NCI-H2081 (cell line): Measurements from ENCODE around the gene C20orf96.
A peak's percentile ranks its signal among the peaks of the same experiment; 100 is the strongest.
"Not testable (repeated sequence)": the region's sequence is repeated elsewhere in the genome, so short reads cannot be mapped to it uniquely, and the experiment has no call there.

ENCODE experiments used
- DNase-seq, 2 experiments: peaks; one replicate each; lab custom pipeline; 2025; lab: John Stamatoyannopoulos, UW

Gene C20orf96

GRCh38 chr20:290084-290831, at the start of gene C20orf96:
Gene C20orf96, minus strand, starts transcription at chr20:290750. Its CDS starts 140 bp downstream, at chr20:290610.
- DNase-seq = peak; percentile 68 to 80

- DNase-seq = not testable (repeated sequence)
Measured at GRCh38 chr20:336040-336439, 45.5 kb upstream of the C20orf96 start.

- no peak for DNase-seq
Measured at GRCh38 chr20:334578-334977, 44.0 kb upstream of the C20orf96 start.

GRCh38 chr20:330233-331149, 39.9 kb upstream of the C20orf96 start:
- DNase-seq = peak; percentile 28 to 56

GRCh38 chr20:329851-330232, 39.3 kb upstream of the C20orf96 start:
- no peak for DNase-seq

- no peak for DNase-seq
Measured at GRCh38 chr20:328975-329695, 38.6 kb upstream of the C20orf96 start.

- DNase-seq = no peak
Measured at GRCh38 chr20:328027-328974, 37.8 kb upstream of the C20orf96 start.

GRCh38 chr20:327186-328026, 36.9 kb upstream of the C20orf96 start:
- peak; percentile 88 to 93 for DNase-seq

- DNase-seq = peak in 1 of 2 experiments; percentile 23
Measured at GRCh38 chr20:326645-327185, 36.2 kb upstream of the C20orf96 start.

GRCh38 chr20:325889-326644, 35.5 kb upstream of the C20orf96 start:
- DNase-seq = peak; percentile 48 to 50

GRCh38 chr20:325045-325888, 34.7 kb upstream of the C20orf96 start, which contains the start of gene SOX12:
Gene SOX12, plus strand, starts transcription at chr20:325552. Its CDS starts 373 bp downstream, at chr20:325925.
- DNase-seq = peak; percentile 91 to 93

GRCh38 chr20:324177-325044, 33.9 kb upstream of the C20orf96 start:
- DNase-seq = peak; percentile 89 to 90

GRCh38 chr20:316316-317068, 25.9 kb upstream of the C20orf96 start:
- DNase-seq = no peak

- no peak for DNase-seq
Measured at GRCh38 chr20:313948-314347, 23.4 kb upstream of the C20orf96 start.

- no peak for DNase-seq
Measured at GRCh38 chr20:313402-313801, 22.9 kb upstream of the C20orf96 start.

- DNase-seq = no peak
Measured at GRCh38 chr20:312866-313265, 22.3 kb upstream of the C20orf96 start.
